Measurements from ENCODE around the gene FLNC. TPM values are rescaled to one million over a fixed set of nuclear protein-coding genes. Genes with fewer than 3 reads are reported as not detected.

Gene FLNC
- total and polyA plus RNA-seq, 2 of the 13 experiments (the other 11 are each of a cell fraction or from before 2014, with no cell fraction given): 0.02 TPM; not detected in 1

- TF ChIP-seq GMEB1 (CRISPR knock-in tag; IDR thresholded peaks at IDR 0.05; ENCODE audit: borderline replicate concordance): no peak
- TF ChIP-seq TCF7 (IDR thresholded peaks at IDR 0.05; ENCODE audit: low read depth): no peak
- no peak for TF ChIP-seq ZNF432 (CRISPR knock-in tag; IDR thresholded peaks at IDR 0.05; ENCODE audit: borderline replicate concordance)
- TF ChIP-seq ZC3H13 (CRISPR knock-in tag; IDR thresholded peaks at IDR 0.05): no peak
- no peak for TF ChIP-seq RELA (CRISPR knock-in tag; IDR thresholded peaks at IDR 0.05)
- no peak; the same call in 1 of the 2 replicates for TF ChIP-seq ZNF34 (CRISPR knock-in tag; IDR thresholded peaks at IDR 0.05; ENCODE audit: borderline replicate concordance)
- no peak for TF ChIP-seq PCBP1 (IDR thresholded peaks at IDR 0.05; ENCODE audit: borderline replicate concordance, low read depth, low read length)
- TF ChIP-seq, protein P1, sequence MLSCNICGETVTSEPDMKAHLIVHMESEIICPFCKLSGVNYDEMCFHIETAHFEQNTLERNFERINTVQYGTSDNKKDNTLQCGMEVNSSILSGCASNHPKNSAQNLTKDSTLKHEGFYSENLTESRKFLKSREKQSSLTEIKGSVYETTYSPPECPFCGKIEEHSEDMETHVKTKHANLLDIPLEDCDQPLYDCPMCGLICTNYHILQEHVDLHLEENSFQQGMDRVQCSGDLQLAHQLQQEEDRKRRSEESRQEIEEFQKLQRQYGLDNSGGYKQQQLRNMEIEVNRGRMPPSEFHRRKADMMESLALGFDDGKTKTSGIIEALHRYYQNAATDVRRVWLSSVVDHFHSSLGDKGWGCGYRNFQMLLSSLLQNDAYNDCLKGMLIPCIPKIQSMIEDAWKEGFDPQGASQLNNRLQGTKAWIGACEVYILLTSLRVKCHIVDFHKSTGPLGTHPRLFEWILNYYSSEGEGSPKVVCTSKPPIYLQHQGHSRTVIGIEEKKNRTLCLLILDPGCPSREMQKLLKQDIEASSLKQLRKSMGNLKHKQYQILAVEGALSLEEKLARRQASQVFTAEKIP (CRISPR knock-in tag; IDR thresholded peaks at IDR 0.05; ENCODE audit: borderline replicate concordance): no peak
- no peak; the same call in 1 of the 2 replicates for TF ChIP-seq NR2C2 (CRISPR knock-in tag; IDR thresholded peaks at IDR 0.05; ENCODE audit: borderline replicate concordance)
- no peak for TF ChIP-seq ZFP36L2 (CRISPR knock-in tag; IDR thresholded peaks at IDR 0.05)
- no peak for TF ChIP-seq ZNF598 (CRISPR knock-in tag; IDR thresholded peaks at IDR 0.05; ENCODE audit: borderline replicate concordance)
- no peak for TF ChIP-seq SIX4 (CRISPR knock-in tag; IDR thresholded peaks at IDR 0.05)
- no peak for TF ChIP-seq RORA (CRISPR knock-in tag; IDR thresholded peaks at IDR 0.05)
- no peak for TF ChIP-seq ZNF724P (CRISPR knock-in tag; IDR thresholded peaks at IDR 0.05; ENCODE audit: borderline replicate concordance)
- TF ChIP-seq, protein P2, sequence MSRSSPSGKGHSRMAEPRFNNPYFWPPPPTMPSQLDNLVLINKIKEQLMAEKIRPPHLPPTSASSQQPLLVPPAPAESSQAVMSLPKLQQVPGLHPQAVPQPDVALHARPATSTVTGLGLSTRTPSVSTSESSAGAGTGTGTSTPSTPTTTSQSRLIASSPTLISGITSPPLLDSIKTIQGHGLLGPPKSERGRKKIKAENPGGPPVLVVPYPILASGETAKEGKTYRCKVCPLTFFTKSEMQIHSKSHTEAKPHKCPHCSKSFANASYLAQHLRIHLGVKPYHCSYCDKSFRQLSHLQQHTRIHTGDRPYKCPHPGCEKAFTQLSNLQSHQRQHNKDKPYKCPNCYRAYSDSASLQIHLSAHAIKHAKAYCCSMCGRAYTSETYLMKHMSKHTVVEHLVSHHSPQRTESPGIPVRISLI (CRISPR knock-in tag; IDR thresholded peaks at IDR 0.05; ENCODE audit: borderline replicate concordance): no peak
- no peak for TF ChIP-seq NFRKB (IDR thresholded peaks at IDR 0.05)
- no peak for TF ChIP-seq ASH2L (IDR thresholded peaks at IDR 0.05; ENCODE audit: insufficient read length, low read depth, low read length)
- no peak for TF ChIP-seq GLI4 (CRISPR knock-in tag; IDR thresholded peaks at IDR 0.05; ENCODE audit: borderline replicate concordance)
- no peak for TF ChIP-seq KLF15 (CRISPR knock-in tag; IDR thresholded peaks at IDR 0.05; ENCODE audit: borderline replicate concordance)
- TF ChIP-seq RFX1 (IDR thresholded peaks at IDR 0.05): no peak
- TF ChIP-seq CBX5 (CRISPR knock-in tag; IDR thresholded peaks at IDR 0.05; ENCODE audit: borderline replicate concordance): no peak
- peak; percentile 89; the same call in 1 of the 2 replicates for TF ChIP-seq MTF2 (CRISPR knock-in tag; IDR thresholded peaks at IDR 0.05; ENCODE audit: borderline replicate concordance)
- TF ChIP-seq ZSCAN30 (CRISPR knock-in tag; IDR thresholded peaks at IDR 0.05): no peak
- peak; percentile 57 for TF ChIP-seq ARNT2 (CRISPR knock-in tag; IDR thresholded peaks at IDR 0.05; ENCODE audit: low read depth)
- TF ChIP-seq SIX1 (CRISPR knock-in tag; IDR thresholded peaks at IDR 0.05; ENCODE audit: borderline replicate concordance): no peak
- no peak for TF ChIP-seq ZNF652 (CRISPR knock-in tag; IDR thresholded peaks at IDR 0.05; ENCODE audit: borderline replicate concordance, low read depth)
- 0 out of 2 replicates have a peak, but pooled peaks have one; percentile 28 for TF ChIP-seq ZBTB3 (CRISPR knock-in tag; IDR thresholded peaks at IDR 0.05; ENCODE audit: borderline replicate concordance, low read depth)
Measured at GRCh38 chr7:128869138-128869943, 39.1 kb downstream of the FLNC start (continued).
